Ishikawa (cell line): Measurements from ENCODE around the gene ARHGEF40.

Source experiments
- CEBPB ChIP-seq: IDR thresholded peaks from 2 replicates; pipeline ENCODE4 v1.6.1; 2012
- CREB1 ChIP-seq: IDR thresholded peaks from 2 replicates; pipeline ENCODE4 v1.6.1; 2012; ENCODE audit warnings: low read depth
- EP300 ChIP-seq: IDR thresholded peaks from 2 replicates; pipeline ENCODE4 v1.6.1; 2012; ENCODE audit warnings: borderline replicate concordance
- NFIC ChIP-seq: IDR thresholded peaks from 2 replicates; pipeline ENCODE4 v1.6.1; 2012
- RAD21 ChIP-seq: IDR thresholded peaks from 2 replicates; pipeline ENCODE4 v1.6.1; 2012; ENCODE audit warnings: low read depth
- TAF1 ChIP-seq: IDR thresholded peaks from 2 replicates; pipeline ENCODE4 v1.6.1; 2012; ENCODE audit warnings: low read depth, mild to moderate bottlenecking
- TEAD4 ChIP-seq: IDR thresholded peaks from 2 replicates; pipeline ENCODE4 v1.6.1; 2012
- USF1 ChIP-seq: IDR thresholded peaks from 2 replicates; pipeline ENCODE4 v1.6.1; 2012
- ZBTB7A ChIP-seq: IDR thresholded peaks from 2 replicates; pipeline ENCODE4 v1.6.1; 2012; ENCODE audit warnings: low read depth

DNA sequence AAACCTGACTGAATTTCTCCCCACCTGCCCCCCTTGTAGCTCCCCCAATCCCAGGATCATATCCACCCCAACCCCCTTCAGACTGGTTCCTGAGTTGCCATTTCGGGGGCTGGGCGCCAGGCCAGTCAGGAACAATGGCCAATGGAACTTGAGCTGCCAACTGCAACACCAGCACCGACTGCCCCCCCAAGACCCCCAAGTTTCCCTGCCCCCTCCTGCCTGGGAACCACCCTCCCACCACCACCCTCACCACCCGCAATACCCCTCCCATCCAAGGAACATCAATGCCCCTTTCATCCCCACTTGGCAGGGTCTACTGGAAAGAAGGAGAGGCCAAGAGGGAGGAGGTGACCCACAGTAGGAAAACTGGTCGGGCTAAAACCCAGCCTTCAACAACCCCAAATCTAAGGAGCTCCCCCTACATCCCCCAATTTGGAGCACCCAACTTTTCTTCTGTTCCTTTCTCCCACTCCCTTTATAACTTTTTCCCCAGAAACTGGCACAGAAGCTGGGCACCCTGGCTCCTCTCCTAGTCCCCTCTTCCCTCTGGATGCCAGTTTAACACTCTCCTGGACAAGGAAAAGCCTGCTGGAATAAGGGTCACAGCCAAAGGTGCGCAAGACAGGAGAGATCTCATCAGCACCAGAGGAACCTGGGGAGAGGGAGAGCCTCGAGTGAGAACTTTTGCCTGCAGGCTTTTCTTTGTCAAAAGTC, 43.7 kb upstream of the ARHGEF40 start:
- TF ChIP-seq CEBPB (no peak), USF1 (no peak), CREB1 (no peak), RAD21 (no peak), ZBTB7A (no peak), TAF1 (no peak), EP300 (no peak), NFIC (no peak), TEAD4 (no peak)
